Left ventricle myocardium superior (tissue), 1 donor: ENCODE data around the gene NEURL1B. TPM values are rescaled to one million over a fixed set of nuclear protein-coding genes. Genes with fewer than 3 reads are reported as not detected.

Source experiments
- ATAC-seq: fragments of 200-7000 bp; cut with Tn5 transposase; one replicate; pipeline ENCODE4 v1.9.1; 2020; ENCODE audit warnings: mild to moderate bottlenecking, moderate library complexity
- DNase-seq: peaks from one replicate; pipeline ENCODE4 v3.0.0-alpha.2; 2020
- intact Hi-C: fragments of 100-400 bp; cut with micrococcal nuclease; formaldehyde crosslinking; loops from one replicate; pipeline ENCODE4 v1.11.0; 2022
- total RNA-seq: library from RNA; stranded (reverse); fragmentation: NEBNext Ultra II Directional; extraction: Animal tissue kit (Norgen Biotek cat#: 25700); gene quantifications from one replicate; pipeline ENCODE4 v1.2.1, GENCODE V29; 2021
- donor health status: DM: no; HTN: yes; CAD: no; lungs with severe emphysema.

Gene NEURL1B
- total RNA-seq, 1 donor from 2014 or later, result 32.0 TPM

DNA sequence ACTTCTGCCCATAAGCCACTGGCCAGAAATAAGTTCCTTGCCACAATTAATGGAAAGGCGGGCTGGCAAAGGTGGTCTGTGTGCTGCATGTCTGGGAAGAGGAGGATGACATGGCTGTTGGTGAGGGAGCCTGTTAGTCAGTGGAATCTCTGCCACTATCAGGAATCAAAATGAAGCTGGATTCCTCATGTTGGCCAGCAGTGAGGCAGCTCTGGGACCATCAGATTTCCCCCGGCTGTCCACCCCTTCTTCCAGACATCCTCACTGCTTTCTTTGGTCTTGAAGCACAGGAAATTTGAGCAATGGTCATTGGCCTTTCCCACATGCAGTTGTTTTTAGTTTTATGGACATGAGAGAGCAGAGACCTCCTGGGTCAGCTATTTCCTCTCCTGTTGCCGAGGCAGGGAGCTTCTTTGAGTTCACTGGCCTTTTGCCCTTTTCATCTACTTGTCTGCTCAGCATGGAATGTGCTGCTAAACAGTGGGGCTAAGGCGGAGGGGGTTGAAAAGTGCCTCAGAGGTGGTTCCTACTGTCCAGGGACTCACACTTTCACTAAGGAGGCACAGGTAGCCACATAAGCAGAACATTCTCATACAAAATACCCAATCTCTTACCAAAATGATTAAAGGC, 34.8 kb upstream of the NEURL1B start:
- ATAC-seq, result peak; percentile 41
- intact Hi-C loops, result no loop called here
- DNase-seq, result no peak

GRCh38 chr5:172607213-172607793, 33.8 kb upstream of the NEURL1B start:
- intact Hi-C loops, result no loop called here
- peak; percentile 85 for ATAC-seq
- DNase-seq, result peak; percentile 79

DNA sequence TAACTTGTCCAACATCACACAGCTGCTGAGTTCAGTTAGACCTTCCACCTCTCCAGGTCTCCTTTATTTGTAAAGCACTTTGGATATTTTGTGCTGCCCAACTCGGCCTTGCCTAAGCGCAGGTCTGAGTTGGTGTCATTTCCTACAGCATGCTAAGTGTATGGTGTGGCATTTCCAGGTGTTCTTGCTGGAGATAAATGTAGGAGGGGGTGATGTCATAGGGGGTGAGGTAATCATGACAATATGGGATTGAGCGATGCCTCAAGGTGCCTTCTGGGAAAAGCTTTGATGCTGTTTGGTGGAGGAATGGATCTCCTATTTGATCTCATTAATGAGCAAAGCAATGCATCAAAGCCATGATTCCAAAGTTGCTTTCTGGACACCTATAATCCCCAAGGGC, 32.3 kb upstream of the NEURL1B start:
- intact Hi-C loops, result no loop called here
- no peak for DNase-seq
- no peak for ATAC-seq

DNA sequence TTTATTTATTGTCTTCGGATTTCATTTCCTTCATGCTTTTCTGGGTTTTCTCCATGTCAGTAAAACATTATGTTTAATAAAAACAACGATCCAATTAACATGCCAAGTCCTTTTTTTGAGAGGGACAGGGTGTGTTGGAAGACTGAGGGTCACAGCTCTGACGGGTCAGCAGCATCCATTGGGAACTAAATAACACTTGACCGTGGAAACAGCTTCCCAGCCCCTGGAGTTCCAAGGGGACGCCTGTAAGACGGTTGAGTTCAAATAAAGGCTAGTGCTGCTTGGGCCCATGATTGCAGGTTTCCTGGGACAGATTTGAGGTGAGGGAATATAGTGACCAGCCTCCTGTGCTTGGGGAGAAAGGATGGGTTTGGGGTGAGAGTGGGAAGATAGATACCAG, 30.4 kb upstream of the NEURL1B start:
- ATAC-seq (no peak), DNase-seq (no peak)
- intact Hi-C loops, result no loop called here

DNA sequence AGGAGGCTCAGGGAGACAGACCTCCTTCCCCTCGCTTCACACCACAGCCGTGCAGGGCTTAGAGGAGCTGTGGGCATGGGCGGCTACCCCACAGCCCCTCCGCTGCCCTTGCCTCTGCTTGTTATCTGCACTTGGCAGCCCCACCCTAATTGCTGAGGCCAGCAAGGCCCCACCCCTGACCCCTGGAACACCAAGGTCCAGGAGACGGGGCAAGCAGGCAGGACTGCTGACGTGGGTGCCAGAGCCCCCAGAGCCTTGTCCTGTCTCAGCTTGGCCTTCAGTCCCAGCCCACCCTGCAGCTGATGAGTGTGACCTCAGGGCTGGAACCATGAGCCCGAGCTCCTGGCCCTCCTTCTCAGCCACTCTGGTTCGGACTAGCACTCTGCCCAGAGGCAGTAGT, 29.1 kb upstream of the NEURL1B start:
- DNase-seq (no peak), ATAC-seq (no peak)
- intact Hi-C loops, result no loop called here

DNA sequence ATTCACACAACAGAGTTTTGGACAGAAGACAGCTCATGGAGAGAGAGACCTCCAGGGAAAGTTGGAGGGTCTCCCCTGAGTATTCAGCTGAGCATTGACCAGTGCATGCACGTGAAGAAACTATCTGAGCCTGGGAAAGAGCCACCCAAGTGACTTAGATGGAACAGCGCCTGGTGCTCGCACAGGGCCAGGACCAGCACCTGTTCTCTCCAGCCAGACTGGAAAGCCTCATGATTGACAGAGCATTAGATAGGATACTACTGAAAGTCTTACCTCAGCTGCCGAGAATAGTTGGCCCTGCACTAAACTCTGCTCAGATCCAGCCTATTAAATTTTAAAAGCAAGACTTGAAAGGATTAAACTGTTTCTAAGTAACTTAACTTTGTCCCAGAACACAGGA, 28.3 kb upstream of the NEURL1B start:
- ATAC-seq, result peak; percentile 11
- intact Hi-C loops, result no loop called here
- no peak for DNase-seq

DNA sequence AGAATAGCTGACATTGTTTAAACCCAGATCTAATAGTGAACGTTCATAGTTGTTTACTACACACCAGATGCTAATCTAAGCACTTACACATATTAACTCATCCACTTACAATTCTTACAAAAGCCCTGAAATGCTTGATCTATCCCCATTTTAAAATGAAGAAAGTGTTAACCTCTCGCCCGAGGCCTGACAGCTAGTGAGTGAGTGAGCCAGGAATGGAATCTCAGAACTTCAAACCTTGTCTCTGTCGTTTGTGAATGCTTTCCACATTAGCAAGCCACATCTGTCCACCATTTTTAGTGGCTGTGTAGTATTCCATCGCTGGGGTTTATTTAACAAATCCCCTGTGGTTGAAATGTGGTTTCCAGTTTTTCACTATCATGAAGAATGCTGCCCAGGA, 24.9 kb upstream of the NEURL1B start:
- DNase-seq (no peak), ATAC-seq (no peak)
- intact Hi-C loops, result no loop called here

DNA sequence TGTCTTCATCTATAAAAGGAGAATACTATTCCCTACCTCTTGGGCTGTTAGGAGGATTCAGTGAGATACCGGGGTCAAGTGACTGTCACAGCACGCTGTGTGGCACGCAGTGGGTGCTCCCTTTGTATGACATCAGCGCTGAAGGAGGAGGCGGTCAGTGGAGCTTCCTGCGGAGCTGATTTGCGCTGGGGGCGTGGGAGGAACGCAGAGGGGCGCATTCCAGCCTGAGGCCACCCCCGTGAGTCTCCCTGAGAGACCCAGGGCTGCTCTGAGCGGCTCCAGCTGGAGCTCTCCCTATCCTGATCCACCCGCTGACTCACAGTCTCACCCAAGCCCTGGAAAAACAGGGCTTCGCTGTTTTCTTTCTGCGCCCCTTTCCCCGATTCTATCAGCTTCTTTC, 24.3 kb upstream of the NEURL1B start:
- DNase-seq, result peak; percentile 88
- ATAC-seq, result peak; percentile 97
- intact Hi-C loops, result no loop called here

DNA sequence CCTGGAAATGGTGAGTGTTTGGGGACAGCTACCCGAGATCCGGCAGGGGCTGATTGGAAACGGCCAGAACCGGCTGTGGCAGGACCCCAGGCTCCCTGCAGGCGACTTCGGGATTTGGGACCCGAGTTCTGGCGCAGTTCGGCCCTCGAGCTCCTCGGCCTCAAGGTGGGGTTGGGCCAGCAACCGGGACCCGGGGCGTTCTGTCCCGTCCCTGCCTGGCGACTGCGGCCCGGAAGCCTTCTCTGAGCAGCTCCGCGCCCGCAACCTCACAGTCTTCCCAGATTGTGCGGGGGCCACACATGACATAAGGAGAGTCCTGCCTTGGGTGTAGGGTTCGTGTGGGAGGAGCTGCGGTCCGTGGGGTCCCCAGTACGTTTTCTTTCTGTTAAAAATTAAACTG, 23.2 kb upstream of the NEURL1B start:
- DNase-seq (no peak), ATAC-seq (no peak)
- intact Hi-C loops, result no loop called here

DNA sequence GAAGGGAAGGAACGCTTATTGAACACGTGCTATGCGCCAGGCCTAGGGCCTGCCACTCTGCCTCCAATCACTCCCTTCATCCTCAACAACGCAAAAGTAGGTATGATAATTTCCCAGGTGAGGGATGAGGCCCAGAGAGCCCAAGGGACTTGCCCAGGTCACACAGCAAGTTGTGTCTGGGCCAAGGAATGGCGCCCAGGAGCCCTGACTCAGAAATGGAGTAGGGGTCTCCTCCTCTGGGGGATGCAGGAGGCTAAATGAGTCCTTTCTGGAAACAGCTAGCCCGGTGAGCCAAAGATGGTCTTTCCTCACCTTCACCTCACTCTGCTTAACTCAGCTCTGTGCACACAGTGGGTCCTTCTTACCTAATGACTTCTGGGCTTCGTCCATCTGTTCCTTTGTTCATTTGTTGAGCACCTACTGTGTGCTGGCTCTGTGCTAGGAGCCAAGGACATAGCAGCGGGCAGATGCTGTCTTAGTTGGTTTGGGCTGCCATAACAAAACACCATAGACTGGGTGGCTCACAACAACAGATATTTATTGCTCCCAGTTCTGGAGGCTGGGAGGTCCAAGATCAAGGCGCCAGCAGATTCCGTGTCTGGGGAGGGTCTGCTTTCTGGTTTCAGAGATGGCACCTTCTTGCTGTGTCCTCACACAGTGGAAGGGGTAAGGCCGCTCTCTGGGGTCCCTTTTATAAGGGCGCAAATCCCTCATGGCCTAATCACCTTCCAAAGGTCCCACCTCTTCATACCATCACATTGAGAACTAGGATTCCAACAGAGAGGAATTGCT, 22.3 kb upstream of the NEURL1B start:
- ATAC-seq (no peak), DNase-seq (no peak)
- intact Hi-C loops, result no loop called here

DNA sequence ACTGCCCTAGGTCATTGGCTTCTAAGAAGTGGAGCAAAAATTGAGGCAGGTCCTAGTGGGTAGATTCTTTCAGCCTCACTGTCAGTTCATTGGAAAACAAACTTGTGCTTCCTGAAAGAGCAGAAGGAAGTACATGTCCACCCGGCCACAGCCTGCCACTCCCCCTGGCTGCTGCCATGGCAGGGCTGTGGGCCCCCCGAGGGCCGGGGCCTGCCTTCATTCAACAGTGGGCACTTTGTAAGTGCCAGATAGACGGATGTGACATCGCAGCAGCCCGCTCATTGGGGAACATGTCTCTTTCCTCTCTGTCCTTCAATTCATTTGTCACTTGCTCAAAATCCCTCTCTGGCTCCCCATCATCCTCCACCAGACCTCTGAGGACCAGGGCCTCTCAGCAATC, 20.6 kb upstream of the NEURL1B start:
- no peak for ATAC-seq
- intact Hi-C loops, result no loop called here
- DNase-seq, result no peak

DNA sequence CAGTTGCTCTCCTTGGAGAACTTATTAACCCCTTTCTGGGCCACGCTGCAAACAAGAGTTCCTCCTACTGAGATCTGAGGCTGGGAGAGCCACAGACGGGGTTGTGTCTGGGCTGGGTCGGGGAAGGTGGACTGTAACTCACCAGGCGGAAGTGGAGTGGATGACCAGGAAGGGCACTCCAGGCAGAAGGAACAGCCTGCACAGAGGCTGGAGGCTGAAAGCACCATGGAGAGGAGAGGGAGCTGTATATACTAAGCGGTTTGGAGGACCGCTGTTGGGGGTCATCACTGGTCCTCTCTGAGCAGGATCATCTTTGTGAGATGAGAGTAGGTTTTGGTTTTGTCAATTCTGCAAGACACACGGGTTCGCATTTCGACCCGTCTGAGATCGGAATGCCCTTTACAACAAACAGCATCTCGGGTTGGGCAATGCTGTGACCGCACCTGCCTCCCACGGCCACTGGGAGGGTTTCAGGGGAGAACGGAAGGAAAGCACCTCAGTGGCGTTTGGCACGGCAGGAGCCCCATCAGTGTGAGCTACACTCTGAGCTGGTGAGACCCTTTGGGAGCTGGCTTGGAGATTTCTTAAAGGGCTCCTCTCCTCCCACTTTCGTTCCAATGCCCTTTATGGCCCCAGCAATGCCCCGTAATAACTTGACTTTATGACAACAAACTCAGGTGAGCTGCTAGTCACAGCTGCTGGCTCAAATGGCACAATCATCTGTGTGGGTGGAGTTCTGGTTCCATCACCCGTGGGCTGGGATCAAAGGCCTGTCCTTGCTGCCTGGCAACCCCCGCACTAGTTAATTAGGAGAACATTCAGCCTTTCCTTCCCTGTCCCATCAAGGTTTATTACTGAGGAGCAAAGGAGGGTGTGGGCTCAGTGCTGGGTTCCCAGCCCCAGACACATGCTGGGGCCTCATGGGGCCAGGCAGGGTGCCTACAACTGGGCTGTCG, 18.7 kb upstream of the NEURL1B start:
- DNase-seq (no peak), ATAC-seq (no peak)
- intact Hi-C loops, result no loop called here

DNA sequence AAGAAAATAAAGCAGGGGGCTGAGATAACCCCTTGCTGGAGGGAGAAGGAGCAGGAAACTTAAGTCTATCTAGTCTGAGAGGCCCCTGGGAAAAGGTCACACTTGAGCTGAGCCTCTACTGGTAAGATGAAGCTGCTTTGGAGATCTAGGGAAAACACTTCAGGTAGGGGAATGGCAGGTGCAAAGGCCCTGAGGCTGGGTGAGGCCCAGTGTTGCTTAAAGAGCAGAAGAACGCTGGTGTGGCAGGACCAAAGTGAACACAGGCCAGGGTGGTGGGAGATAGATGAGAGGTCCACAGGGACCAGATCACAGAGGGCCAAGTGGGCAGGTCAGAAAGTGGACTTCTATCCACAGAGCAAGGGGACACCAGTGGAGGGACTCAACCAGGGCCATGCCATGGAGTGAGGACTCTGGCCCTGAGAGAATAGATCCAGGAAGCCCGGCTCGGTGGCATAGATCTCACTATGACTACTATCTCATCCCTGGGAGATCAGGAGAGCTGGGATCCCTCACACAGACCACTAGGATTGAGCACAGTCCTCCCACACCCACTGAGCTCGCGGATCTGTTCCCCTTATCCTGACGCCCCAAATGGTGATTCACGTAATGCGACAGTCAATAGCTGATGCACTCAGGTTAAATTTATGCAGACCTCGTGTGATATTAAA, 17.6 kb upstream of the NEURL1B start:
- ATAC-seq, result no peak
- DNase-seq, result no peak
- intact Hi-C loops, result no loop called here

GRCh38 chr5:172624083-172624995, 16.7 kb upstream of the NEURL1B start:
- DNase-seq (no peak), ATAC-seq (peak; percentile 21)
- intact Hi-C loops, result no loop called here

DNA sequence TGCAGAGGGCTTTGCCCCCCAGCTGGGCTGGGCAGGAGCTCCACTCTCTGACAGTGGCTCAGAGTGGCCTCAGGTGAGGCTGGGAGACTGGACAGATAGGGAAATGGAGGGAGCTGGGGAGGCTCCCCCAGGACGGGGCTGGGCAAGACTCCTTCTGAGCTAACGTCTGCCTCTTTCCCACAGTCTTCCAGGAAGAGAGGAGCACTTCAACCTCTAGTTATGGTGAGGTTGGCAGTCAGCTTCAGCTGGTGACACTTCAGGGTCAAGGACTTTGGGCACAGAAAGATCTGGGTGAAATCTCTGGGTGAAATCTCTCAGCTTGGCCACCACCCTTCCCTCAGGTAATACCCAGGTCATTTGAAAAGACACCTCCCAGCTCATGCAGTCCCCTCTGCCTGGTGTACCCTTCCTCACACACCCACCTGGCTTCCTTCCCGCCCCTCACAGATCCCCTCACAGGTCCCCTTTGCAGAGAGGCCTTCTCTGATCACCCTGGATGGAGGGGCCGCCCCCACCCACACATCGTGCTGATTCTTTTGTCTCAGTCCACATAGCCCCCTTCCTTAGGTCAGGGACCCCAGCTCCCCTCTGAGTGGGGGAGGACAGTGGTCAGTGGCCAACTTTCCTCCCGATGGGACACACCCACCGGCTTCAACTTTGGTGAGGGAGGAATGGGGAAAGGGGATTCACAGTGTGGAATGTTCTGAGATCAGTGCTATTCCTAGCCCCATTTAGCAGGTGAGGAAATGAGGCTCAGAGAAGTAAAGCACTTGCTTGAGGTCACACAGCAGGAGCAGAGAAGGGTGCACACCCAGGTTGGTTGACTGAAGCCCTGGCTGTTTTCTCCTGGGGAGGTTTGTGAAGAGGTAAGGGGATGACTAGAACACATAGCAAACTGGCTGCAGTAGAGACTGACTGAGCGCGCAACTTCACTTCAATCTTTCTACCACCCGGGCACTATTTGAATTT, 15.8 kb upstream of the NEURL1B start:
- no peak for ATAC-seq
- DNase-seq, result no peak
- intact Hi-C loops, result no loop called here

DNA sequence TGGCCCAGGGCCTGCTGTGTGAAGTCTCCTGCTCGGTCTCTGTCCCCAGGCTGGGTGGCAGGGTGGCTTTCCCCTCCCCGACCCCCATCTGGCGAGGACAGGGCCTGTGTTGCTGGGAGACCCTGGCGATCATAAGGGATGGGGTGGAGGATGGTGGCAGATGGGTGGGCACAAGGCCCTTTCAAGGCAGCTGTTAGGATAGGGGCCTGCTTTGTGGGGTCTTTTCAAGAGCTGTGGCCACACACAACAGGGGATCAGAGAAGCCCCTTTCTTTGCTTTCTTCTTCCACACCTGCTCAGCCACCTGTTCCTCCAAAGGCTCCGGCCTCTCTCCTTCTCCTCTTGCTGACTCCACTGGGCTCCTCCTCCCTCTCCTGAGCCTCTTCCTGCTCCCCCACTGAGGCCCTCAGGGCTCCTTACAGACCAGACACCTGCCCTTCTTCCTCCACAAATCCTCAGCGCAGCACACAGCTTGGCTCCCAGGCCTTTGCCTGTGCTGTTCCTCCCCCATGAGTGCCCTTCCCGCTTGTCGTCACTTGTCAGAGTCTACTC, 15.0 kb upstream of the NEURL1B start:
- DNase-seq (no peak), ATAC-seq (no peak)
- intact Hi-C loops, result no loop called here

DNA sequence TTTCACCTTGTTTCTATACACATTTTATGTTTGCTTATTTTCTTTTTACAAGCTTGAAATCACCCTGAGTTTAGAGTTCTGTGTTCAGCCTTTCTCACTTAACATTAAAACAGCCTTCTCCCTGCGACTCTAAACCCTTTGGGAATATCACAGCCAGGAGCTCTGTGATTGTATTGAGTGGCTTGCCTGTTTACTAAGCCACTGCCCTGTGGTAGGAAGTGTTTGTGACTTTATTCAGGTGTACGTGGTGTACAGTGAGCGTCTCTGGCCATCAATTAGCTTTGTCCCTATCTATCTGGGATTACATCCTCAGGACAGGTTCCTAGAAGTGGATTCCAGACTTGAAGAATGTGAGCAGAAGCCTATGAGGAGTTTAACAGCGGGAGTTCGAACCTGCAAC, 11.0 kb upstream of the NEURL1B start:
- DNase-seq, result no peak
- intact Hi-C loops, result no loop called here
- ATAC-seq, result no peak
